Caco-2 (cell line): Measurements from ENCODE around the gene UNC5A. TPM values are rescaled to one million over a fixed set of nuclear protein-coding genes. Genes with fewer than 3 reads are reported as not detected.

Experiments used
- BruUV-seq: library from RNA; stranded (reverse); fragments of 400-500 nt; replicated peaks from 2 replicates; lab custom pipeline; 2021; lab: Mats Ljungman, UMichigan
- CTCF ChIA-PET: fragments of 300-600 bp; sonication (Branson Sonifier 250); formaldehyde crosslinking; loops from one replicate; lab custom pipeline; 2022; ENCODE audit warnings: antibody characterized with exemption; lab: Charles Lee
- POLR2A ChIA-PET: fragments of 300-600 bp; sonication (Branson Sonifier 250); formaldehyde crosslinking; loops from one replicate; lab custom pipeline; 2022; ENCODE audit warnings: antibody characterized with exemption; lab: Charles Lee
- DNase-seq, 2 experiments: peaks; one replicate each; pipeline versions ENCODE4 v3.0.0 to v3.0.0-alpha.2; 2020 to 2022
- H3K27me3 ChIP-seq: replicated peaks from 2 replicates; pipeline ENCODE4 v1.6.0; 2011; ENCODE audit warnings: low read length; ENCODE audit not compliant: control insufficient read depth, insufficient read depth
- H3K36me3 ChIP-seq: 2 replicates; pipeline ENCODE4 v1.5.1; 2011; ENCODE audit warnings: low read length; ENCODE audit not compliant: control insufficient read depth, insufficient read depth
- H3K4me1 ChIP-seq: fragments of 250-450 bp; sonication (Bioruptor Pico); 2 replicates; pipeline ENCODE4 v1.5.1; 2020; ENCODE audit warnings: mild to moderate bottlenecking
- H3K4me3 ChIP-seq: 2 replicates; pipeline ENCODE4 v1.5.1; 2011; ENCODE audit warnings: low read depth, mild to moderate bottlenecking, control low read depth, low read length
- H3K9me3 ChIP-seq: fragments of 250-450 bp; sonication (Bioruptor Pico); 2 replicates; pipeline ENCODE4 v1.5.1; 2020; ENCODE audit warnings: mild to moderate bottlenecking, moderate library complexity
- H3K27ac Mint-ChIP-seq: one replicate; pipeline ENCODE4 v1.8.0; 2022; ENCODE audit warnings: mixed read lengths; ENCODE audit not compliant: unreplicated experiment
- H3K27me3 Mint-ChIP-seq: one replicate; pipeline ENCODE4 v1.8.0; 2022; ENCODE audit warnings: mixed read lengths; ENCODE audit not compliant: insufficient read depth, unreplicated experiment
- H3K36me3 Mint-ChIP-seq: one replicate; pipeline ENCODE4 v1.8.0; 2022; ENCODE audit warnings: mild to moderate bottlenecking, mixed read lengths; ENCODE audit not compliant: insufficient read depth, unreplicated experiment
- H3K4me1 Mint-ChIP-seq: one replicate; pipeline ENCODE4 v1.8.0; 2022; ENCODE audit warnings: low read depth, mixed read lengths; ENCODE audit not compliant: unreplicated experiment
- H3K4me3 Mint-ChIP-seq: one replicate; pipeline ENCODE4 v1.8.0; 2022; ENCODE audit warnings: mild to moderate bottlenecking, moderate library complexity, mixed read lengths; ENCODE audit not compliant: unreplicated experiment
- H3K9me3 Mint-ChIP-seq: one replicate; pipeline ENCODE4 v1.8.0; 2022; ENCODE audit warnings: mixed read lengths; ENCODE audit not compliant: unreplicated experiment
- CTCF ChIP-seq, 2 experiments: fragments of 200-600 bp in 1 of 2; IDR thresholded peaks; 1 replicate in 1 of 2; 2 replicates in 1 of 2; pipeline versions ENCODE4 v1.5.1 to v1.8.0; 2011 to 2022; ENCODE audit warnings: antibody characterized with exemption in 1 of 2, control low read depth in 1 of 2, inconsistent platforms in 1 of 2, low read depth in 1 of 2, low read length in 1 of 2, mild to moderate bottlenecking in 1 of 2, moderate library complexity in 1 of 2; ENCODE audit not compliant: insufficient read depth in 1 of 2, severe bottlenecking in 1 of 2, unreplicated experiment in 1 of 2
- intact Hi-C: fragments of 100-400 bp; cut with micrococcal nuclease; formaldehyde crosslinking; loops from one replicate; pipeline ENCODE4 v1.10.0; 2022; ENCODE audit not compliant: unreplicated experiment
- total RNA-seq: library from RNA; stranded (reverse); gene quantifications from 2 replicates; pipeline ENCODE4 v1.2.3, GENCODE V29; 2022

The UNC5A gene
- total RNA-seq, 1 experiment from 2014 or later, result not detected

GRCh38 chr5:176888865-176889165, 78.5 kb downstream of the UNC5A start:
- ChIA-PET POLR2A (no interaction called here), CTCF (no interaction called here)
- no peak overlapping the region for H3K4me3 Mint-ChIP-seq
- Histone ChIP-seq H3K36me3 (no peaks in the 10 kb centered on the region), H3K4me3 (no peak overlapping the region), H3K9me3 (no peaks in the 10 kb centered on the region), H3K27me3 (no peaks in the 10 kb centered on the region), H3K4me1 (no peaks in the 10 kb centered on the region)
- no peaks in the 10 kb centered on the region for H3K9me3 Mint-ChIP-seq
- no peaks in the 10 kb centered on the region for H3K36me3 Mint-ChIP-seq
- no peak for TF ChIP-seq CTCF (IDR thresholded peaks at IDR 0.05; ENCODE audit: insufficient read depth in 1 of 2, low read depth in 1 of 2, low read length in 1 of 2, severe bottlenecking in 1 of 2, unreplicated experiment in 1 of 2)
- no peaks in the 10 kb centered on the region for H3K4me1 Mint-ChIP-seq
- no peak for DNase-seq
- intact Hi-C loops, result no loop called here
- no peak overlapping the region for H3K27ac Mint-ChIP-seq
- peaks cover 4% of the 10 kb centered on the region for H3K27me3 Mint-ChIP-seq
- no TSS peak for BruUV-seq

- H3K27me3 ChIP-seq, result no peaks in the 10 kb centered on the region
- Mint-ChIP-seq H3K27ac (no peak overlapping the region), H3K27me3 (peaks cover 2% of the 10 kb centered on the region), H3K9me3 (no peaks in the 10 kb centered on the region), H3K36me3 (no peaks in the 10 kb centered on the region), H3K4me3 (no peak overlapping the region), H3K4me1 (no peaks in the 10 kb centered on the region)
- no peak for DNase-seq
- intact Hi-C loops, result no loop called here
- TF ChIP-seq CTCF (IDR thresholded peaks at IDR 0.05; ENCODE audit: insufficient read depth in 1 of 2, low read depth in 1 of 2, low read length in 1 of 2, severe bottlenecking in 1 of 2, unreplicated experiment in 1 of 2), result no peak
- H3K4me3 ChIP-seq, result no peak overlapping the region
- no peaks in the 10 kb centered on the region for H3K4me1 ChIP-seq
- POLR2A ChIA-PET, result no interaction called here
- H3K36me3 ChIP-seq, result no peaks in the 10 kb centered on the region
- no peaks in the 10 kb centered on the region for H3K9me3 ChIP-seq
- BruUV-seq, result no TSS peak
- CTCF ChIA-PET, result no interaction called here
Measured at GRCh38 chr5:176889321-176890280, 79.2 kb downstream of the UNC5A start.

GRCh38 chr5:176890455-176891330, 80.3 kb downstream of the UNC5A start:
- H3K27me3 ChIP-seq, result no peaks in the 10 kb centered on the region
- no peaks in the 10 kb centered on the region for H3K36me3 Mint-ChIP-seq
- no TSS peak for BruUV-seq
- H3K27me3 Mint-ChIP-seq, result no peaks in the 10 kb centered on the region
- no peaks in the 10 kb centered on the region for H3K36me3 ChIP-seq
- H3K4me1 Mint-ChIP-seq, result no peaks in the 10 kb centered on the region
- no peaks in the 10 kb centered on the region for H3K4me1 ChIP-seq
- no peak overlapping the region for H3K4me3 ChIP-seq
- intact Hi-C loops, result no loop called here
- H3K9me3 Mint-ChIP-seq, result no peaks in the 10 kb centered on the region
- no peak overlapping the region for H3K4me3 Mint-ChIP-seq
- no peak for TF ChIP-seq CTCF (IDR thresholded peaks at IDR 0.05; ENCODE audit: insufficient read depth in 1 of 2, low read depth in 1 of 2, low read length in 1 of 2, severe bottlenecking in 1 of 2, unreplicated experiment in 1 of 2)
- CTCF ChIA-PET, result no interaction called here
- POLR2A ChIA-PET, result no interaction called here
- no peak overlapping the region for H3K27ac Mint-ChIP-seq
- no peak for DNase-seq
- no peaks in the 10 kb centered on the region for H3K9me3 ChIP-seq
